Stimulated activated CD4-positive, alpha-beta T cell treated with anti-CD3 and anti-CD28 coated beads, Interleukin-15, amount 100 ng/mL, for 1 hour (primary cell): ENCODE measurements around the gene XIRP1.
"Not testable (repeated sequence)": the region's sequence is repeated elsewhere in the genome, so short reads cannot be mapped to it uniquely, and the experiment has no call there.

Experiments used
- DNase-seq, 2 donors: peaks; one replicate each; pipeline ENCODE4 v3.0.0-alpha.2; 2020; ENCODE audit warnings: low read depth in 1 of 2, low spot score in 1 of 2

XIRP1 gene, protein sequence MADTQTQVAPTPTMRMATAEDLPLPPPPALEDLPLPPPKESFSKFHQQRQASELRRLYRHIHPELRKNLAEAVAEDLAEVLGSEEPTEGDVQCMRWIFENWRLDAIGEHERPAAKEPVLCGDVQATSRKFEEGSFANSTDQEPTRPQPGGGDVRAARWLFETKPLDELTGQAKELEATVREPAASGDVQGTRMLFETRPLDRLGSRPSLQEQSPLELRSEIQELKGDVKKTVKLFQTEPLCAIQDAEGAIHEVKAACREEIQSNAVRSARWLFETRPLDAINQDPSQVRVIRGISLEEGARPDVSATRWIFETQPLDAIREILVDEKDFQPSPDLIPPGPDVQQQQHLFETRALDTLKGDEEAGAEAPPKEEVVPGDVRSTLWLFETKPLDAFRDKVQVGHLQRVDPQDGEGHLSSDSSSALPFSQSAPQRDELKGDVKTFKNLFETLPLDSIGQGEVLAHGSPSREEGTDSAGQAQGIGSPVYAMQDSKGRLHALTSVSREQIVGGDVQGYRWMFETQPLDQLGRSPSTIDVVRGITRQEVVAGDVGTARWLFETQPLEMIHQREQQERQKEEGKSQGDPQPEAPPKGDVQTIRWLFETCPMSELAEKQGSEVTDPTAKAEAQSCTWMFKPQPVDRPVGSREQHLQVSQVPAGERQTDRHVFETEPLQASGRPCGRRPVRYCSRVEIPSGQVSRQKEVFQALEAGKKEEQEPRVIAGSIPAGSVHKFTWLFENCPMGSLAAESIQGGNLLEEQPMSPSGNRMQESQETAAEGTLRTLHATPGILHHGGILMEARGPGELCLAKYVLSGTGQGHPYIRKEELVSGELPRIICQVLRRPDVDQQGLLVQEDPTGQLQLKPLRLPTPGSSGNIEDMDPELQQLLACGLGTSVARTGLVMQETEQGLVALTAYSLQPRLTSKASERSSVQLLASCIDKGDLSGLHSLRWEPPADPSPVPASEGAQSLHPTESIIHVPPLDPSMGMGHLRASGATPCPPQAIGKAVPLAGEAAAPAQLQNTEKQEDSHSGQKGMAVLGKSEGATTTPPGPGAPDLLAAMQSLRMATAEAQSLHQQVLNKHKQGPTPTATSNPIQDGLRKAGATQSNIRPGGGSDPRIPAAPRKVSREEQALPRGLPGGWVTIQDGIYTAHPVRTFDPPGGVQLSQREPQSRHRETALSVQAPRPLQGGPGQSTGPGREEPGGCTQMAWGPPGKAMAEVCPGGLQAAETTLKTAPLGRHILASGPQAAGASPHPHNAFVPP (N-terminal part only)

DNA sequence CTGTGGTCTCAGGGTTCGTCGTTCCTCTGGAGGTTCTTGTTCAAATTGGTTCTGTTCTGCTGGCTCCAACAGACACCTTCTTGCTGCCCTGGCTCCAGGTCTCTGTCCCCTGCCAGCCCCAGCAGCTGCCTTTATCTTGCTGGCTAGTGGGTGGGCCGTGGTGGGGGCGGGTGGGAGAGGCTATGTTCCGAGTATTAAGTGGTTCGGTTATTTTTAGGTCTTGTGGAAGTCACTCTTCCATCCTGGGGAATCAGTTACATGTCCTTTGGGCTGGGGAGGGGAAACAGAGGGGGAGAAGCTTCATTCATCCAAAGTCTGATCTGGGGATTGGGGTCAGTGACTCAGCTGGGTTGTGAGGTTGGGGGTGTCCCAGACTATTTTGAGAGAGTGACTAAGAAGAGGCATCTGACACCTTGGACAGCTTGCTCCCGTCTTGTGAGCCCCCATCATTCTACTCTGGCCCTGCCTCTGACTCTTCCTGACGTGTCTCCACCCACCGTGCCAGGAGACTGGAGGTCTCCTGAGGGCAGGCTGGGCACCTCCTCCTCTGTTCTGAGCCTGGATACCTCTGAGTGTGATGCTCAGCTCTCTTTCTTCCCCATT lies at the start of gene XIRP1:
XIRP1 (minus strand) TSS at position 106 of the 603 bp plus-strand sequence. CDS start 3,150 bp downstream, outside the sequence.
- DNase-seq, result no peak

DNA sequence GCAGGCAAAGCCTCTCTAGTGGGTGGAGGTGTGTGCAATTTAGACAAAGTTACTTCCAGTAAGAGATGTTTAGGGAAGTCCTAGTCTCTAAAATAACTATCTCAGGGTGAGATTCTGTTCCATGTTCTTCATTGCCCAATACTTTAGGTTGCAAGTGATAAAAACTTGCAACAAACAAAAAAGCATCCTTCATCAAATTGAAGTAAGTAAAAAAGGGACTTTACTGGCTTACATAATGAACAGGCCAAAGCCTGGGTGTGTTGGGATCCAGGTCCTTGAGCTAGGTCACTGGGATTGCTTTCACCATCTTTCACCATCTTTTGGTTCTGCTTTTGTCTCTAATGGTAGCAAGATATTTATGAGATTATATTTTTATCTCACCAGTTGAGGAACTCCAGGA lies 49.2 kb upstream of the XIRP1 start:
- no peak for DNase-seq

DNA sequence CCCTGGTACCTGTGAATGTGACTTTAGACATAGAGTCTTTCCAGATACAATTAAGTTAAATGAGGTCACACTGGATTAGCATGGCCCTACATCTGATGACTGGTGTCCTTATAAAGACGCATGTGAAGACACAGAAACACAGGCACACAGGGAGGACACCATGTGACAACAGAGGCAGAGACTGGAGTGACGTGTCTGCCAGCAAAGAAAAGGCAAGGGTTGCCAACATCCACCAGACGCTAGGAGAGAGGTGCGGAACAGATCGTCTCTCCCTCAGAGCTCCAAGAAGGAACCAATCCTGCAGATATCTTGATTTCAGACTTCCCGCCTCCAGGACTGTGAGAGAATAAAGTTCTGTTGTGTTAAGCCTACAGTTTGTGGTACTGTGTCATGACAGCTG lies 44.6 kb upstream of the XIRP1 start:
- DNase-seq, result no peak

DNA sequence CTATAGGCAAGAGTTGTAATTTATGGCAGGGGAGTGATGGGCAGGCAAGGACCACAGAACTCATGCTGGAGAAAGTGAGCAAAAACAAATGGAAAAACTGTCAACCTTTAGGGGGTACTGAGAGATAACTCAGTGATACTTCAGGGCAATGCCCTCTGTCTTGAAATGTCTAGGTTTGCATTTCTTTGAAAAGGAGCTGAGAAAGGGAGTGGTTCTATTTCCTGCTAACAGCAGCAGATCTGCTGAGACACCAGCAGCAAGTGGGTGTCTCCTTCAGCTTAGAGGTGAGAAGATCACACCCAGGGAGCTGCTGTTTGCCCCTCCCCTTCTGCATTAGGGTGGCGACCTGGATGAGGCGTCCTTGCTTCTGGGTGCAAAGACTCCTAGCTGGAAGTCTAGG lies 42.3 kb upstream of the XIRP1 start:
- DNase-seq, result no peak

DNA sequence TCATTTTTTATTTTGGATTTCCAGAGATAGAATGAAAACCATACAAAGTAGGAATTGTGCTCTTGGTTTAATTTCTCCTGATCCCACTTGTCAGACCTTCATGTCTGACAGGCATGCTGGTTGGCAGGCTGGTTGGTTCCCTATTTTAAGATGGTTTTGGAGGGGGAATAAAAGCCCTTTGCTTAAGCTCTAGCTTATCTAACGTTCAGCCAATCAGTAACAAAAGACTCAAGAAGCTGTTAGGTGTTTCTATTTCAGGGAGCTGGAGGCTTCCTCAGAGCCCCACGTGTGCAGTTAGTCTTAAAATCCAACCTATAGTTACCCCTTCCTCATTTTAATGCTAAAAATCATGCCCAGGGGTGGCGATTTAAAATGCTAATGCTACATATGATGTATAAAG lies 40.5 kb upstream of the XIRP1 start:
- no peak for DNase-seq

DNA sequence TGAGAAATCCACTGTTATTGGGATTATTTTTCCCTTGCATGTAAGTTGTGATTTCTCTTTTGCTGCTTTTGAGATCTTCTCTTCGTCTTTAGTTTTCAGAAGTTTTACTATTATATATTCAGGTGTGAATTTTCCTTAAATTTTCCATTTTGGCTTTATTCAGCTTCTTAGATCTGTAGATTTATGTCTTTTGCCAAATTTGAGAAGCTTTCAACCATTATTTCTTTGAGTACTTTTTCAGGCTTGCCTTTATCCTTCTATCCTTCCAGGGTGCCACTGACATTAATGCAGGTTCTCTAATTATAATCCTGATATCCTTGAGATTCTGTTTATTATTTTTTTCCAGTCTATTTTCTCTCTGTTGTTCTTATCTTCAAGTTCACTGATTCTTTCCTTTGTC lies 38.1 kb upstream of the XIRP1 start:
- DNase-seq, result no peak

DNA sequence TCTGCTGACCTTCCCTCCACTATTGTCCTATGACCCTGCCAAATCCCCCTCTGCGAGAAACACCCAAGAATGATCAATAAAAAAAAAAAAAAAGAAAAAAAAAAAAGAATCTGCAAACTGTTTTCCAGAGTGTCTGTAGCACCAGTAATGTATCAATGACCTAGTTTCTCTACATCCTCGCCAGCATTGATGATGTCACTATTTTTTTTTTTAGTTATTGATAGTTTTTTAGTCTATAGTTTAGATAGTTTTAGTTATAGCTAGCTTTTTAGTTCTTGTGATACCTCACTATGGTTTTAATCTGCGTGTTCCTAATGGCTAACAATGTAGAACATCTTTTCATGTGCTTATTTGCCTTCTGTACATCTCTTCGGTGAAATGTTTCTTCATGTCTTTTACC lies 36.1 kb upstream of the XIRP1 start:
- no peak for DNase-seq

DNA sequence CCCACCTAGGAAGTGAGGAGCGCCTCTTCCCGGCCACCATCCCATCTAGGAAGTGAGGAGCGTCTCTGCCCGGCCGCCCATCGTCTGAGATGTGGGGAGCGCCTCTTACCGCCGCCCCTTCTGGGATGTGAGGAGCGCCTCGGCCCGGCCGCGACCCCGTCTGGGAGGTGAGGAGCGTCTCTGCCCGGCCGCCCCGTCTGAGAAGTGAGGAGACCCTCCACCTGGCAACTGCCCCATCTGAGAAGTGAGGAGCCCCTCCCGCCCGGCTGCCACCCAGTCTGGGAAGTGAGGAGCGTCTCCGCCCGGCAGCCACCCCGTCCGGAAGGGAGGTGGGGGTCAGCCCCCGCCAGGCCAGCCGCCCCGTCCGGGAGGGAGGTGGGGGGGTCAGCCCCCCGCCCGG lies 35.2 kb upstream of the XIRP1 start:
- not testable (repeated sequence) for DNase-seq

DNA sequence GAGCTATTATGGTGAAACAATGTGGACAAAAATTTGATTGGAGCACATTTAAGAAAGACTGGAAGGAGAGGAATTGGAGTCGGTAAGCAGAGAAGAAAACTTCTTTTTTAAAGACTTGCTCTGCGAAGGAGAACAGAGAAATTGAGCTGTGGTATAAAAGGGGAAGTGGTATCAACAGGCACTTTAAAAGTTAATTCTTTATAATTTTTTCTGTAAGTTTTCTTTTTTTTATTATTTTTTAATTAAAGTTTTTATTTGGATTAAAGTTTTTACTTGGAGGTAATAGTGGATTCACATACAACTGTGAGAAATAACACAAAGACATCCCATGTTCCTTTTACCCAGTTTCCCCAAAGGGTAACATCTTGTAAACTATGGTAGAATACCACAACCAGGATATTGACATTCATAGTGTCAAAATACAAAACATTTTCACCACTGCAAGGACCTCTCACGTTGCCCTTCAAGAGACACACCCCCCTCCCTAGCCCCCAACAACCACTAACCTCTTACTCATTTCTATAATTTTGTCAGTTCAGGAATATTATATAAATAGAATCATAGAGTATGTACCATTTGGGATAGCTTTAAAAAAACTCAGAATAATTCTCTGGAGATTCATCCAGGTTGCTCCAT lies 33.8 kb upstream of the XIRP1 start:
- DNase-seq, result no peak

DNA sequence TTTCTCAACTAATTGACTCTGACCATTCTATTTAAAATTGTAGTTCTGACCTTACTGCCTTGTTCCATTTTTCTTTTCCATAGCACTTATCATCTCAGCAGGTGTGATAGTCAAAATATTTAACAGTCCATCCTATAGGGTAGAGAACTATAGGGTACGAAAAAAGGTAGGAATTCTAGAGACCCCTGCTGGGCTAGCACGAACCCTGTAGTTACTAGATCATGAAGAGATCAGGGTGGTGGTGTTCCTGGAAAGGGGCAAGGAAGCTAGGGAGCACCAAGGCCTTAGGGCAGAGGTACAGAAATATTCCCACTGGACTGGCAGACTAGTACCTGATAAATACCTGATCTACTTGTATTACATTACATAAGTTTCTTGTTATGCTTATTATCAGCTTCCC lies 31.9 kb upstream of the XIRP1 start:
- DNase-seq, result no peak

DNA sequence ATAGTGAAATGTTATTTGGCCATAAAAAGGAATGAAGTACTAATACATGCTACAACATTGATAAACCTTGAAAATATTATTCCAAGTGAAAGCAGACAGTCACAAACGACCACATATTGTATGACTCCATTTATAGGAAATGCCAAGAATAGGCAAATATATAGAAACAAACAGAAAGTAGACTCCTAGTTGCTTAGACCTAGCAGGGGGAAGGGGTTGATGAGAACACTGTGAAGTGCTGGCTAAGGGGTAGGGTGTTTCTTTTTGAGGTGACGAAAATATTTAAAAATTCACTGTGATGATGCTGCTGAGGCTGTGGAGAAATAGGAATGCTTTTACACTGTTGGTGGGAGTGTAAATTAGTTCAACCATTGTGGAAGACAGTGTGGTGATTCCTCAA lies 30.5 kb upstream of the XIRP1 start:
- DNase-seq, result no peak

DNA sequence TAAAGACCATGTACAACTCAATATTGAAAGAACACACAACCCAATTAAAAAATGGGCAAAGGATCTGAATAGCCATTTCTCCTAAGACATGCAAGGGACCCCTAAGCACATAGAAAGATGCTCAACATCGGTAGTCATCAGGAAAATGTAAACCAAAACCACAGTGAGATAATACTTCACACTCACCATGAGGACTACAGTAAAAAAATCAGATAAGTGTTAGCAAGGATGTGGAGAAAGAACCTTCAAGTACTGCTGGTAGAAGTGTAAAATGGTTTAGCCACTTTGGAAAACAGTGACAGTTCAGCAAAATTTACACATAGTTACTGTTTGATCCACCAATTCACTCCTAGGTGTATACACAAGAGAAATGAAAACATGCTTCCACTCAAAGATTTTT lies 30.1 kb upstream of the XIRP1 start:
- DNase-seq, result no peak

DNA sequence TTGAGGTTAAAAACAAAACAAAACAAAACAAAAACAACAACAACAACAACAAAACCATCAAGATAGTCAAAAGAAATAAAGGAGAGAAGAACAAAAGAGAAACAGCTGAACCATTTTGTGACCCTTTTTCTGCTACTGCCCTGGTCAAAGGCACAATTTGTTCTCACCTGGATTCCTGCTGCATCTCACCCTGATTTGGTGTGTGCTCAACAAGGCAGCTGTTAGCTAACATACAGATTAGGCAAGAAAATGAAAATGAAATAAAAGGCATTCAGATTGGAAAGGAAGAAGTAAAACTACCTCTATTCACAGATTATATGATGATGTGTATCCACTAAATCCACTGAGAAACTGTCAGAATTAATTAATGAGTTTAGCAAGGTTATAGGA lies 28.7 kb upstream of the XIRP1 start:
- DNase-seq, result no peak

DNA sequence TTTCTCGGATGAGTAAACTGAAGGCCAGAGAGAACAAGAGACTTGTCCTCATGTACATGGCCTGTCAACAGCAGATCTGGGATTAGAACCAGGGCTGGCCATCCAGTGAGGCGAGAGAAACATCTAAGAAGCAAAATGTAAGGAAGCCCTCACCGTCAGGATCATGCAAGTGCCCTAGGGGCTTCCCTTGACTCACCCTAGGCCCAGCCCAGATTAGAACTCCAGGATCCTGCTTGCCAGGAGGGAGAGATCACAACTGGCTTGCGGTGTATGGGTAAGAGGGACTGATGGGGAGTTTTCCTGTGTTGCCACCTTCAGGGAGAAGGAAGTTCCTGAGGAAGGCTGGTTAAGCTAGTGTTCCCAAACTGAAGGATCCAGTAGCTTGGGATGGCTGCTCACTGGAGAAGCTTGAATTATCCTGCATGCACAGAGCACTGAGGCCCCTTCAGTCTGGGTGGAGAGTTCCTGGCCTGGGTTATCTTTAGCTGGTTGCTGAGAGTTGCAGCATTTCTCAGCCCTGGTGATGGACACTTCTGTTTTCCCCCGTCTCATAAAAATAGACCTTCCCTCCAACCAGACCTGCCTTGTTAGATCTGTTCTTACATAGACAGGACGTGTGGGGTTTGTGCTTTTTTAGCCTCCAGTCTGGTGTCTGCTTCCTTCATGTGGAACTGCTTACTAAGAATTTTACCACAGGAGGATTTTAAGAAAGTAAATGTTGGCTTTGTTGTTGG lies 28.2 kb upstream of the XIRP1 start:
- no peak for DNase-seq

DNA sequence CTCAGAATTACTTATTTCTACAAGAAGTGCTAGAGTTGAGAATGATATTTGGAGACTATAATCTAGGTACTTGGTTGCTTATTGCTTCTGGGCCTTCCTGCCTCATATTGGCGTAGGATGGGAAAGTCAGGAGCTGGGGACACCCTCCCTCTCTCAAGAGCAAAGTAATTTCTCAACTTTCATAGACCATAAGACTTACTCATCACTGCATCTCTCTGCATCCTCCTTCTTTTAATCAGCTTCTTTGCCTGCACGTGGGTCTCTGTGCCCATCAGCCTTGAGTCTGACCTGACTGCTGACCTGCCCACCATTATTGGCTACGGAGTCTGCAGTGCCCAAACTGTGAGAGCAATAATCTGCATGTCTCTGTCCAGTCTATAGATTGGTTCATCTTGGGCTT lies 27.3 kb upstream of the XIRP1 start:
- DNase-seq, result no peak

DNA sequence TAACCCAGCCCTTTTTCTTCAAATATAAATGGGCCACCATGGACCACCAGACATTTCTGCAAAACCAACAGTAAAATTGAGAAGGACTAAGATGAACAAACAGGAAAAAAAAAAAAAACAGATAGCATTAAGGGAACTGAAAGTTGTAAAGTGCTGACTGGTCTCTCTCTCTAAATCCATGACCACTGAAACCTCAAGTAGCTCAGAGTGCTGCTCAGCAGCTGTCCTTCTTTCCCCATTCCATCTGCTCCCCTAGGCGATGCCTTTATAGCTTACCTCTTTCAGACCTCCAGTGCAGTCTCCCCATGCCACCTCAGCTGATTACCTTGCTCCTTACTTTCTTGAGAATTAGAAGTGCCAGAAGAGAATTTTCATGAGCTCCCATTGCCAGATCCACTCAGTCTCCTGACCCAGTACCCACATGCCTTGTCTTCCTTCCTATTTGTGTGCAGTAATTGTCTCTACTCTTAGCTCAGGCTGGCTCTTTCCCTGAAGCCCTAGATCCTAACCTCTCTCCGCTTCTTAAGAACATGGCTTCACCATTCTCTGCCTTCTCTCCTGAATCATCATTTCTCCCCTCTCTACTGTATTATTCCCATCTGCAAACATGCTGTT lies 23.9 kb upstream of the XIRP1 start:
- DNase-seq, result no peak

DNA sequence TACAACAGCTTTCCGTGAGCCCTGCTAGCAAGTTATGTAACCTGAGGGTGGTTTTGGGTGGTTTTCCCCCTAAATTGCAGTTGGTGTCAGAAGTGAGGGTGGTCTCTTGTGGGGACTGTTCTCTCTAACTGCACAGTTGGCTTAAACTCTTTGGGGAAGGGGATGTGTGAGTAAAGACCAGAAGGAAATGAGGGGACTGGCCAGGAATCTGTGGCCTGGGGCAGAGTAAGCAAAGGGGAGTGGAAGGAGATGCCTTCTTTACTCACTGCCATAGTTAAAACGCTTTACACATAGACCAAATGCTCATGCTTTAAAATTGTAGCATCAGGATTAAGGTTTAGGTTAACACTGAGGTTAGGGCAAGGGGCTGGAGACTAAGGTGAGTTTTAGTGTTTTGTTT lies 21.2 kb upstream of the XIRP1 start:
- DNase-seq, result no peak

DNA sequence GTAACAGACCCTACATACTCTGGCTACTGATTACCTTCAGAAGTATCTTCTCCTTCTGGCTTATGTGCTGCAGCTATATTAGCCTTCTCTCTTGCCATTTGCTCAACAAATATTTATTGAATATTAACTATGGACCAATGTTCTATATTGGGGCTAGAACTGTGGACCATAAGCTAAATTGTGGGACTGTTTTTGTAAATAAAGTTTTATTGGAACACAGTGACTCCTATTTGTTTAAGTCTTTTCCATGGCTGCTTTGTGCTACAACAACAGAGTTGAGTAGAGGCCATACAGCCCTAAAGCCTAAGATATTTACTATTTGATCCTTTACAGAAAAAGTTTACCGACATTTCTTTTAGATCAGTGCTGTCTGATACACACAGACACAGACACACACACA lies 20.3 kb upstream of the XIRP1 start:
- no peak for DNase-seq

DNA sequence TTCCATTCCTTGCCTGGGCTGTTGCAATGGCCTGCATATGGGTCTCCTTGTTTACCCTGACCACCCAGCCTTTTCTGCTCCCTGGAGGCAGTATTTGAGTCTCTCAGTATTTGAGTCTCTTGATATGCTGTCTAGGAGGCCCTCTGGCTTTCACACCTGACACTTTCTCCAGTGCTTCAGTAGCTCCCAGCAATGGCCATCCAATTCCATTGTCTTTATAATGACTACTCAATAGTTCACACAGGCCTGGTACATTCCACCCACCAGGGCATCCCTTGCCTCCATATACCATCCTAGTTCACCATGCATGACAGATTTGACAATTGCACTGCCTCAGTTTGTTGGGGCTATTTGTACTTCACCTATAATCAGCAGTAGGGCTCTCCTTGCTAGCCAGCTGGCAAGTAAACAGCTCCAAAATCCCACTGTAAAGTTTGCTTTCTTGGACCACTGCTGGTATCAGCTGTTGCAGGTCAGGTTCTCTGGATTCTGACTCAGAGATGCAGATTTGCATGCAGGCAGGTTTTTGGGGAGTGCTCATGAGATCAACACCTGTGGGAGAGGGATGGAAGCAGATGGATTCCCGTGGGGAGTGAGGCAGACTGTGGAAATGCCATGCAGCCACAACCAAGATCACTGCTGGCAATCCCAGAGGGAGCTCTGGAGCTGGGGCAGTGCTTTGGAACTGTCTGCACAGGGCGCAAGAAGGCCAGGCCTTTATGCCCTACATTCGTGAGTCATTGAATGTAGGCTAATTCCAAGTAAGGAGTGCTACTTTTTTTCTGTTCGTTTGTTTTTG lies 19.1 kb upstream of the XIRP1 start:
- DNase-seq, result no peak
